H9 (cell line): Measurements from ENCODE around the gene KCTD6. TPM values are rescaled to one million over a fixed set of nuclear protein-coding genes. Genes with fewer than 3 reads are reported as not detected.
A peak's percentile ranks its signal among the peaks of the same experiment; 100 is the strongest.

Source experiments
- DNase-seq: peaks from one replicate; pipeline ENCODE4 v3.0.0-alpha.2; 2017
- H2AFZ ChIP-seq: one replicate; pipeline ENCODE4 v1.6.1; 2013; ENCODE audit warnings: mild to moderate bottlenecking, low read length, control low read depth, moderate library complexity
- H2AK5ac ChIP-seq: 2 replicates; pipeline ENCODE4 v1.6.1; 2013; ENCODE audit warnings: low read length, control low read depth, mixed read lengths; ENCODE audit not compliant: insufficient read length
- H2BK120ac ChIP-seq: one replicate; pipeline ENCODE4 v1.6.1; 2013; ENCODE audit warnings: low read depth, mild to moderate bottlenecking, low read length, control low read depth, inconsistent platforms; ENCODE audit not compliant: poor library complexity, severe bottlenecking
- H2BK12ac ChIP-seq: 2 replicates; pipeline ENCODE4 v1.6.1; 2013; ENCODE audit warnings: low read length, control low read depth, mixed read lengths, low read depth; ENCODE audit not compliant: insufficient read length
- H2BK15ac ChIP-seq: 2 replicates; pipeline ENCODE4 v1.6.1; 2013; ENCODE audit warnings: low read depth, low read length, control low read depth
- H2BK20ac ChIP-seq: one replicate; pipeline ENCODE4 v1.6.1; 2013; ENCODE audit warnings: low read depth, mild to moderate bottlenecking, low read length, control low read depth, inconsistent platforms; ENCODE audit not compliant: poor library complexity, severe bottlenecking
- H2BK5ac ChIP-seq: 2 replicates; pipeline ENCODE4 v1.6.1; 2013; ENCODE audit warnings: low read length, control low read depth, mixed read lengths; ENCODE audit not compliant: insufficient read length
- H3K14ac ChIP-seq: 2 replicates; pipeline ENCODE4 v1.6.1; 2013; ENCODE audit warnings: low read length, control low read depth; ENCODE audit not compliant: insufficient read depth
- H3K18ac ChIP-seq: 2 replicates; pipeline ENCODE4 v1.6.1; 2013; ENCODE audit warnings: low read depth, mild to moderate bottlenecking, mixed read lengths, low read length, control low read depth; ENCODE audit not compliant: insufficient read length
- H3K23ac ChIP-seq: 2 replicates; pipeline ENCODE4 v1.6.1; 2013; ENCODE audit warnings: low read length, control low read depth, mixed read lengths, low read depth; ENCODE audit not compliant: insufficient read length
- H3K23me2 ChIP-seq: 2 replicates; pipeline ENCODE4 v1.6.1; 2013; ENCODE audit warnings: low read depth, mild to moderate bottlenecking, mixed read lengths, low read length, control low read depth; ENCODE audit not compliant: insufficient read length, poor library complexity, severe bottlenecking
- H3K27ac ChIP-seq: 2 replicates; pipeline ENCODE4 v1.5.1; 2013; ENCODE audit warnings: low read length, control low read depth, mixed read lengths, low read depth; ENCODE audit not compliant: insufficient read length
- H3K27me3 ChIP-seq: 2 replicates; pipeline ENCODE4 v1.6.1; 2013; ENCODE audit warnings: low read length, control low read depth, inconsistent platforms; ENCODE audit not compliant: insufficient read depth
- H3K4ac ChIP-seq: 2 replicates; pipeline ENCODE4 v1.6.1; 2013; ENCODE audit warnings: low read depth, mild to moderate bottlenecking, control low read depth, inconsistent platforms, low read length, moderate library complexity
- H3K4me1 ChIP-seq: 2 replicates; pipeline ENCODE4 v1.6.1; 2013; ENCODE audit warnings: low read length, control low read depth, inconsistent platforms; ENCODE audit not compliant: insufficient read depth
- H3K4me2 ChIP-seq: 2 replicates; pipeline ENCODE4 v1.6.1; 2013; ENCODE audit warnings: low read length, control low read depth, mixed read lengths; ENCODE audit not compliant: insufficient read length, insufficient read depth
- H3K56ac ChIP-seq: 2 replicates; pipeline ENCODE4 v1.6.1; 2013; ENCODE audit warnings: low read depth, mild to moderate bottlenecking, mixed read lengths, low read length, control low read depth; ENCODE audit not compliant: insufficient read length
- H3K79me1 ChIP-seq: 2 replicates; pipeline ENCODE4 v1.6.1; 2013; ENCODE audit warnings: low read depth, mild to moderate bottlenecking, moderate library complexity, low read length, control low read depth, inconsistent platforms; ENCODE audit not compliant: insufficient read depth, poor library complexity, severe bottlenecking
- H3K79me2 ChIP-seq: 2 replicates; pipeline ENCODE4 v1.6.1; 2013; ENCODE audit warnings: low read length, control low read depth, inconsistent platforms; ENCODE audit not compliant: insufficient read depth
- H3K9ac ChIP-seq: 2 replicates; pipeline ENCODE4 v1.6.1; 2013; ENCODE audit warnings: low read length, control low read depth, mixed read lengths; ENCODE audit not compliant: insufficient read length; ENCODE audit errors: extremely low read depth
- H3K9me3 ChIP-seq: one replicate; pipeline ENCODE4 v1.6.1; 2013; ENCODE audit warnings: low read depth, low read length, inconsistent platforms; ENCODE audit not compliant: control insufficient read depth
- H3T11ph ChIP-seq: one replicate; pipeline ENCODE4 v1.6.1; 2013; ENCODE audit warnings: mild to moderate bottlenecking, low read length, control low read depth, inconsistent platforms
- H4K20me1 ChIP-seq: one replicate; pipeline ENCODE4 v1.6.1; 2013; ENCODE audit not compliant: control insufficient read depth, insufficient read length, insufficient read depth
- H4K5ac ChIP-seq: 2 replicates; pipeline ENCODE4 v1.6.1; 2013; ENCODE audit warnings: low read depth, mild to moderate bottlenecking, mixed read lengths, low read length, control low read depth; ENCODE audit not compliant: insufficient read length
- H4K8ac ChIP-seq: replicated peaks from 2 replicates; pipeline ENCODE4 v1.6.1; 2013; ENCODE audit warnings: low read length, control low read depth, mixed read lengths, low read depth; ENCODE audit not compliant: insufficient read length
- H4K91ac ChIP-seq: 2 replicates; pipeline ENCODE4 v1.6.1; 2013; ENCODE audit warnings: low read depth, mild to moderate bottlenecking, moderate library complexity, mixed read lengths, low read length, control low read depth; ENCODE audit not compliant: insufficient read length
- H3K27ac Mint-ChIP-seq, 3 experiments: 2 replicates in 2 of 3; 3 replicates in 1 of 3; pipeline ENCODE4 v1.8.0; 2020 to 2021; ENCODE audit warnings: mixed read lengths in 3 of 3, mild to moderate bottlenecking in 1 of 3, moderate library complexity in 1 of 3
- H3K27me3 Mint-ChIP-seq: 2 replicates; pipeline ENCODE4 v1.8.0; 2021; ENCODE audit warnings: low read depth, mild to moderate bottlenecking, moderate library complexity, mixed read lengths
- H3K36me3 Mint-ChIP-seq, 3 experiments: 2 replicates in 2 of 3; 3 replicates in 1 of 3; pipeline ENCODE4 v1.8.0; 2020 to 2021; ENCODE audit warnings: low read depth in 3 of 3, mixed read lengths in 3 of 3; ENCODE audit not compliant: insufficient read depth in 1 of 3
- H3K4me1 Mint-ChIP-seq, 2 experiments: 2 replicates each; pipeline ENCODE4 v1.8.0; 2020; ENCODE audit warnings: mixed read lengths in 2 of 2
- H3K4me3 Mint-ChIP-seq, 2 experiments: 2 replicates in 1 of 2; 3 replicates in 1 of 2; pipeline ENCODE4 v1.8.0; 2020 to 2021; ENCODE audit warnings: mild to moderate bottlenecking in 2 of 2, mixed read lengths in 2 of 2, moderate library complexity in 1 of 2
- H3K9me3 Mint-ChIP-seq, 2 experiments: 2 replicates in 1 of 2; 3 replicates in 1 of 2; pipeline ENCODE4 v1.8.0; 2020; ENCODE audit warnings: mild to moderate bottlenecking in 2 of 2, mixed read lengths in 2 of 2, moderate library complexity in 1 of 2
- CTCF ChIP-seq: fragments of 200-600 bp; sonication (generic); conservative IDR thresholded peaks from 3 replicates; pipeline ENCODE4 v1.8.0; 2021; ENCODE audit warnings: antibody characterized with exemption, mild to moderate bottlenecking
- WGBS: extraction: QIAGEN DNeasy Blood & Tissue Kit; methylation state at CpG from one replicate; pipeline ENCODE4 v1.1.7; 2013; ENCODE audit warnings: missing lambda C conversion rate, low lambda C conversion rate, mixed read lengths; ENCODE audit not compliant: insufficient read length; ENCODE audit errors: extremely low coverage; 5-methylcytosine and 5-hydroxymethylcytosine counted together
- total RNA-seq: library from RNA; stranded (reverse); gene quantifications from 2 replicates; pipeline ENCODE4 v1.2.1, GENCODE V29; 2021

KCTD6 gene
- total RNA-seq, 1 experiment from 2014 or later, result 14.2 TPM

- DNase-seq, result no peak
These were observed 40.1 kb downstream of the KCTD6 start for GRCh38 chr3:58531956-58532355.

More at GRCh38 chr3:58531956-58532355, 40.1 kb downstream of the KCTD6 start:
- no peak overlapping the region for H3K27ac ChIP-seq
- no peak overlapping the region for H3K4ac ChIP-seq
- H3K9me3 ChIP-seq, result no peaks in the 10 kb centered on the region
- Mint-ChIP-seq H3K27me3 (no peaks in the 10 kb centered on the region; the same call in 1 of the 2 replicates), H3K9me3 (peaks cover 0 to 2% of the 10 kb centered on the region in 2 experiments; a peak in 3 of 5 replicates), H3K27ac (0 out of 7 replicates have a peak overlapping the region, but pooled peaks of 1 of the 3 experiments have one; percentile 8), H3K4me1 (peaks cover 13 to 29% of the 10 kb centered on the region in 2 experiments), H3K4me3 (no peak overlapping the region), H3K36me3 (peaks cover 0 to 1% (median 0%) of the 10 kb centered on the region in 3 experiments; a peak in 2 of 7 replicates)
- no peak overlapping the region for H2BK5ac ChIP-seq
- no peak overlapping the region for H2BK120ac ChIP-seq
- no peak overlapping the region for H2AK5ac ChIP-seq
- H3K79me2 ChIP-seq, result no peaks in the 10 kb centered on the region
- H2AFZ ChIP-seq, result no peak overlapping the region
- no peak overlapping the region for H3K23ac ChIP-seq
- H3K23me2 ChIP-seq, result no peaks in the 10 kb centered on the region
- H2BK12ac ChIP-seq, result no peak overlapping the region
- no peak overlapping the region for H2BK15ac ChIP-seq
- no peak overlapping the region for H3K4me2 ChIP-seq
- H3K4me1 ChIP-seq, result no peaks in the 10 kb centered on the region
- no peak overlapping the region for H3T11ph ChIP-seq
- no peak overlapping the region for H2BK20ac ChIP-seq
- no peak overlapping the region for H3K9ac ChIP-seq
- no peak overlapping the region for H3K14ac ChIP-seq
- H3K56ac ChIP-seq, result no peak overlapping the region
- H4K5ac ChIP-seq, result no peak overlapping the region
- no peaks in the 10 kb centered on the region for H3K79me1 ChIP-seq
- WGBS, result no CpG with 5 or more reads among the region's 2 CpGs
- TF ChIP-seq CTCF, result peak; percentile 34; the same call in 2 of the 3 replicates
- H4K20me1 ChIP-seq, result no peaks in the 10 kb centered on the region
- no peak overlapping the region for H3K18ac ChIP-seq
- no peak overlapping the region for H4K91ac ChIP-seq
- no peak overlapping the region for H4K8ac ChIP-seq
- H3K27me3 ChIP-seq, result no peaks in the 10 kb centered on the region
